CD4-positive, alpha-beta T cell treated with Interleukin-15 for 1 hour (primary cell): ENCODE measurements around the gene CAMTA1.
"Not testable (repeated sequence)": the region's sequence is repeated elsewhere in the genome, so short reads cannot be mapped to it uniquely, and the experiment has no call there.

Experiments
- DNase-seq: peaks from one replicate; pipeline ENCODE4 v3.0.0-alpha.2; 2020

CAMTA1 gene

GRCh38 chr1:6912518-6912917, 127.3 kb downstream of the CAMTA1 start:
- DNase-seq: no peak

- DNase-seq: no peak
Observed at GRCh38 chr1:6913086-6913485, 127.8 kb downstream of the CAMTA1 start.

- no peak for DNase-seq
Observed at GRCh38 chr1:6914706-6915105, 129.5 kb downstream of the CAMTA1 start.

GRCh38 chr1:6915999-6916565, 130.8 kb downstream of the CAMTA1 start:
- no peak for DNase-seq

- no peak for DNase-seq
Observed at GRCh38 chr1:6917067-6917466, 131.8 kb downstream of the CAMTA1 start.

GRCh38 chr1:6918186-6918924, 133.1 kb downstream of the CAMTA1 start:
- no peak for DNase-seq

- no peak for DNase-seq
Observed at GRCh38 chr1:6918925-6919511, 133.8 kb downstream of the CAMTA1 start.

GRCh38 chr1:6921506-6921905, 136.3 kb downstream of the CAMTA1 start:
- not testable (repeated sequence) for DNase-seq

GRCh38 chr1:6922096-6922931, 137.1 kb downstream of the CAMTA1 start:
- no peak for DNase-seq

GRCh38 chr1:6923012-6923411, 137.8 kb downstream of the CAMTA1 start:
- no peak for DNase-seq

- no peak for DNase-seq
Observed at GRCh38 chr1:6923416-6923815, 138.2 kb downstream of the CAMTA1 start.

GRCh38 chr1:6923955-6924881, 139.0 kb downstream of the CAMTA1 start:
- no peak for DNase-seq

GRCh38 chr1:6924891-6925290, 139.6 kb downstream of the CAMTA1 start:
- no peak for DNase-seq

- DNase-seq: no peak
Observed at GRCh38 chr1:6927626-6928025, 142.4 kb downstream of the CAMTA1 start.

- DNase-seq: no peak
Observed at GRCh38 chr1:6928106-6928885, 143.0 kb downstream of the CAMTA1 start.

GRCh38 chr1:6930732-6931300, 145.6 kb downstream of the CAMTA1 start:
- DNase-seq: no peak

GRCh38 chr1:6935361-6935883, 150.2 kb downstream of the CAMTA1 start:
- DNase-seq: no peak

- no peak for DNase-seq
Observed at GRCh38 chr1:6935911-6936690, 150.8 kb downstream of the CAMTA1 start.

- no peak for DNase-seq
Observed at GRCh38 chr1:6937048-6937447, 151.8 kb downstream of the CAMTA1 start.

GRCh38 chr1:6939363-6939762, 154.1 kb downstream of the CAMTA1 start:
- no peak for DNase-seq
